SK-N-SH (cell line): ENCODE results near the gene PCDHA7. TPM values are rescaled to one million over a fixed set of nuclear protein-coding genes. Genes with fewer than 3 reads are reported as not detected.
A peak's percentile ranks its signal among the peaks of the same experiment; 100 is the strongest.

Experiments
- CTCF ChIA-PET: fragments of 300-600, 350-600 bp; formaldehyde crosslinking; extraction: SDS; loops from one replicate; lab custom pipeline; 2021; lab: Yijun Ruan, JAX
- POLR2A ChIA-PET: fragments of 350-600 bp; sonication (Branson Sonifier 250); formaldehyde crosslinking; extraction: SDS; loops from one replicate; lab custom pipeline; 2020; ENCODE audit warnings: antibody characterized with exemption, inconsistent platforms; lab: Yijun Ruan, JAX
- DNase-seq: peaks from one replicate; pipeline ENCODE4 v3.0.0; 2012
- H2AFZ ChIP-seq: fragments of 200-600 bp; sonication (generic); 2 replicates; pipeline ENCODE4 v1.8.1; 2016; ENCODE audit warnings: antibody characterized with exemption, mild to moderate bottlenecking, low read depth
- H3F3A ChIP-seq: fragments of 200-600 bp; sonication (generic); replicated peaks from 2 replicates; pipeline ENCODE3; 2016; ENCODE audit warnings: antibody characterized with exemption, mild to moderate bottlenecking; ENCODE audit not compliant: insufficient read depth
- H3K27ac ChIP-seq, 2 experiments: fragments of 200-500 bp in 1 of 2; fragments of 200-600 bp in 1 of 2; sonication (Bioruptor generic) in 1 of 2; sonication (generic), shearing (Covaris generic) in 1 of 2; 2 replicates each; pipeline versions ENCODE4 v1.5.1 to v1.6.1; 2014 to 2016; ENCODE audit warnings: low read depth in 2 of 2, inconsistent platforms in 1 of 2, low read length in 1 of 2, mild to moderate bottlenecking in 1 of 2, mixed read lengths in 1 of 2
- H3K27me3 ChIP-seq: fragments of 200-600 bp; sonication (generic), shearing (Covaris generic); 2 replicates; pipeline ENCODE4 v1.6.1; 2016; ENCODE audit warnings: mixed run types; ENCODE audit not compliant: insufficient read depth
- H3K36me3 ChIP-seq, 2 experiments: fragments of 200-500 bp in 1 of 2; fragments of 200-600 bp in 1 of 2; sonication (Bioruptor generic) in 1 of 2; sonication (generic) in 1 of 2; replicated peaks in 1 of 2; 2 replicates each; pipeline versions ENCODE3 to v1.5.1; 2014 to 2016; ENCODE audit warnings: low read length in 1 of 2, mild to moderate bottlenecking in 1 of 2; ENCODE audit not compliant: insufficient read depth in 2 of 2, control insufficient read depth in 1 of 2
- H3K4me1 ChIP-seq, 2 experiments: fragments of 200-500 bp in 1 of 2; fragments of 200-600 bp in 1 of 2; sonication (Bioruptor generic) in 1 of 2; sonication (generic), shearing (Covaris generic) in 1 of 2; 2 replicates each; pipeline versions ENCODE4 v1.5.1 to v1.6.1; 2014 to 2016; ENCODE audit warnings: low read depth in 1 of 2, low read length in 1 of 2, mixed run types in 1 of 2; ENCODE audit not compliant: insufficient read depth in 2 of 2, control insufficient read depth in 1 of 2
- H3K4me2 ChIP-seq: fragments of 200-600 bp; sonication (generic), shearing (Covaris generic); 2 replicates; pipeline ENCODE4 v1.6.1; 2017; ENCODE audit warnings: mixed run types
- H3K4me3 ChIP-seq, 2 experiments: fragments of 200-500 bp in 1 of 2; fragments of 200-600 bp in 1 of 2; sonication (Bioruptor generic) in 1 of 2; sonication (generic), shearing (Covaris generic) in 1 of 2; 2 replicates each; pipeline versions ENCODE4 v1.5.1 to v1.8.1; 2014 to 2016; ENCODE audit warnings: low read depth in 2 of 2, inconsistent platforms in 1 of 2, low read length in 1 of 2, mild to moderate bottlenecking in 1 of 2, mixed read lengths in 1 of 2, moderate library complexity in 1 of 2
- H3K79me2 ChIP-seq: fragments of 200-600 bp; sonication (generic); 2 replicates; pipeline ENCODE4 v1.8.1; 2017; ENCODE audit warnings: mild to moderate bottlenecking; ENCODE audit not compliant: insufficient read depth
- H3K9ac ChIP-seq: fragments of 200-600 bp; sonication (generic); 2 replicates; pipeline ENCODE4 v1.6.1; 2017; ENCODE audit warnings: mixed run types
- H3K9me2 ChIP-seq: fragments of 200-600 bp; sonication (generic); 2 replicates; pipeline ENCODE4 v1.6.1; 2017; ENCODE audit warnings: mixed run types
- H3K9me3 ChIP-seq: fragments of 200-600 bp; sonication (generic); 2 replicates; pipeline ENCODE4 v1.6.1; 2017; ENCODE audit warnings: mixed run types, mild to moderate bottlenecking, moderate library complexity
- H4K20me1 ChIP-seq: fragments of 200-600 bp; sonication (generic); 2 replicates; pipeline ENCODE4 v1.6.1; 2017; ENCODE audit warnings: mild to moderate bottlenecking, mixed run types; ENCODE audit not compliant: insufficient read depth
- CHD2 ChIP-seq: fragments of 150-350 bp; IDR thresholded peaks from 2 replicates; pipeline ENCODE4 v1.6.1; 2018; ENCODE audit warnings: low read length; ENCODE audit not compliant: partially characterized antibody
- EZH2phosphoT487 ChIP-seq: fragments of 200-600 bp; sonication (generic); IDR thresholded peaks from 2 replicates; pipeline ENCODE4 v1.6.1; 2017; ENCODE audit warnings: low read depth, mixed run types, mild to moderate bottlenecking, antibody characterized with exemption, moderate library complexity, borderline replicate concordance
- FOSL2 ChIP-seq: IDR thresholded peaks from 2 replicates; pipeline ENCODE4 v1.4.0; 2012; ENCODE audit warnings: low read depth, mild to moderate bottlenecking, moderate library complexity, borderline replicate concordance
- FOXJ3 ChIP-seq: sonication (generic); formaldehyde crosslinking; IDR thresholded peaks from 2 replicates; pipeline ENCODE4 v1.5.1; 2020; ENCODE audit warnings: mild to moderate bottlenecking, missing genetic modification reagents
- GABPA ChIP-seq: IDR thresholded peaks from 2 replicates; pipeline ENCODE4 v1.4.0; 2012; ENCODE audit warnings: low read depth, mild to moderate bottlenecking
- GATA2 ChIP-seq: sonication (generic); formaldehyde crosslinking; IDR thresholded peaks from 2 replicates; pipeline ENCODE4 v1.5.0; 2020; ENCODE audit warnings: mild to moderate bottlenecking, missing genetic modification reagents
- MEF2A ChIP-seq: IDR thresholded peaks from 2 replicates; pipeline ENCODE4 v1.4.0; 2012; ENCODE audit warnings: low read depth, borderline replicate concordance
- MXI1 ChIP-seq: IDR thresholded peaks from 2 replicates; pipeline ENCODE4 v1.6.1; 2012; ENCODE audit warnings: mild to moderate bottlenecking, low read depth, low read length, improper control_type of control experiment
- NFIC ChIP-seq: IDR thresholded peaks from 2 replicates; pipeline ENCODE4 v1.4.0; 2012; ENCODE audit warnings: borderline replicate concordance
- NRF1 ChIP-seq: IDR thresholded peaks from 2 replicates; pipeline ENCODE4 v1.6.1; 2012; ENCODE audit warnings: low read depth, mild to moderate bottlenecking, low read length
- POLR2AphosphoS5 ChIP-seq: IDR thresholded peaks from 2 replicates; pipeline ENCODE4 v1.6.1; 2012; ENCODE audit warnings: low read depth, low read length
- RFX5 ChIP-seq: IDR thresholded peaks from 2 replicates; pipeline ENCODE4 v1.6.1; 2012; ENCODE audit warnings: mild to moderate bottlenecking, improper control_type of control experiment, low read length
- SMC3 ChIP-seq: IDR thresholded peaks from 2 replicates; pipeline ENCODE4 v1.6.1; 2012; ENCODE audit warnings: low read depth, low read length, improper control_type of control experiment
- TEAD4 ChIP-seq: IDR thresholded peaks from 2 replicates; pipeline ENCODE4 v1.4.0; 2012; ENCODE audit warnings: mild to moderate bottlenecking, borderline replicate concordance; ENCODE audit not compliant: insufficient read depth
- WGBS: methylation state at CpG from one replicate; pipeline ENCODE4 v1.1.6; 2017; ENCODE audit warnings: low lambda C conversion rate; 5-methylcytosine and 5-hydroxymethylcytosine counted together
- polyA plus RNA-seq, 3 experiments: library from polyadenylated mRNA; depleted of rRNA; stranded (reverse); fragments of >200 nt; gene quantifications; 2 replicates each; pipeline ENCODE4 v1.2.3, GENCODE V29; 2012
- TF ChIP-seq, protein P1 (sequence below): IDR thresholded peaks from 2 replicates; pipeline ENCODE4 v1.4.0; 2012; ENCODE audit warnings: low read depth
- TF ChIP-seq, protein P2 (sequence below): IDR thresholded peaks from 2 replicates; pipeline ENCODE4 v1.4.0; 2012; ENCODE audit warnings: low read depth, borderline replicate concordance
- TF ChIP-seq, protein P3 (sequence below): IDR thresholded peaks from 2 replicates; pipeline ENCODE4 v1.6.1; 2012; ENCODE audit warnings: mild to moderate bottlenecking, low read depth, low read length, moderate library complexity
- TF ChIP-seq, protein P4 (sequence below): IDR thresholded peaks from 2 replicates; pipeline ENCODE4 v1.4.0; 2012; ENCODE audit warnings: low read depth, borderline replicate concordance

The PCDHA7 gene
- polyA plus RNA-seq, 1 of the 3 experiments (the other 2 are of a cell fraction), result 0.15 TPM

DNA sequence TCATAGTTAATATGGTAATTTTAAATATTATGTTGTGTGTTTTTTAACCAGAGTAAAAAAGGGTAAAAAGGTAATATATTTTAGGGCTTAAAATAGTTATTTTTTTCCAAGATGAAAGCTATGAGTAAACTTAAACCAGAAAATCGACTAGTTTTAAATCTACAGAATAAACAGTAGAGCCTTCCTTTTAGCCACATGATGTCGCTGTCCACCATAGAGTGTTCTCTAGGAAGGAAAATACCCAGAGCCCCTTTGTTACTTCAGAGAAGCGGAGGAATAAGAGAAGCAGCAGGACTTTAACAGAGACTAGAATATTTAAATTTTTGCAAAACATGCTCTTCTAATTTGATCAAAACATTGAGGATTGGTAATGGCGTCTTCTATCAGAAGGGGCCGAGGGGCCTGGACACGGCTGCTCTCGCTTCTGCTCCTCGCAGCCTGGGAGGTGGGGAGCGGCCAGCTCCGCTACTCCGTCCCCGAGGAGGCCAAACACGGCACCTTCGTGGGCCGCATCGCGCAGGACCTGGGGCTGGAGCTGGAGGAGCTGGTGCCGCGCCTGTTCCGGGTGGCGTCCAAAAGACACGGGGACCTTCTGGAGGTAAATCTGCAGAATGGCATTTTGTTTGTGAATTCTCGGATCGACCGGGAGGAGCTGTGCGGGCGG lies 39.3 kb upstream of the PCDHA7 start, which contains the start of gene PCDHA2:
PCDHA2 (plus strand) TSS at position 258 of the 664 bp plus-strand sequence.
- peaks cover 15% of the 10 kb centered on the region; the same call in 1 of the 2 replicates for H3K9me3 ChIP-seq
- H3K4me2 ChIP-seq, result no peak within 1 kb of the TSS
- H4K20me1 ChIP-seq, result no peaks in the 10 kb centered on the region
- H3K4me3 ChIP-seq, result peak within 1 kb of the TSS in 1 of 2 experiments; percentile 17; a peak in 1 of 4 replicates
- no peak within 1 kb of the TSS for H3K9ac ChIP-seq
- no peaks in the 10 kb centered on the region for H3K27me3 ChIP-seq
- no peak for DNase-seq
- H3F3A ChIP-seq, result no peaks in the 10 kb centered on the region
- H2AFZ ChIP-seq, result no peak within 1 kb of the TSS
- ChIA-PET CTCF (interaction anchor here (0.6 to 3.7 kb wide), 5 partner anchors 12 to 426 kb away, joined by 3 to 23 read pairs (median 3); partner anchors contain the start of genes PCDHA4, PCDHA5 and PCDHA8), POLR2A (no interaction called here)
- H3K9me2 ChIP-seq, result no peaks in the 10 kb centered on the region
- 76% methylated on average over 27 of the region's 27 CpGs for WGBS
- no peaks in the 10 kb centered on the region for H3K79me2 ChIP-seq
- no peaks in the 10 kb centered on the region for H3K4me1 ChIP-seq
- H3K27ac ChIP-seq, result no peak within 1 kb of the TSS
- no peaks in the 10 kb centered on the region for H3K36me3 ChIP-seq
- TF ChIP-seq, protein P1, sequence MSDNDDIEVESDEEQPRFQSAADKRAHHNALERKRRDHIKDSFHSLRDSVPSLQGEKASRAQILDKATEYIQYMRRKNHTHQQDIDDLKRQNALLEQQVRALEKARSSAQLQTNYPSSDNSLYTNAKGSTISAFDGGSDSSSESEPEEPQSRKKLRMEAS, result no peak
- TF ChIP-seq CHD2 (no peak), NFIC (no peak), FOXJ3 (CRISPR knock-in tag) (no peak), MEF2A (no peak), NRF1 (no peak), EZH2phosphoT487 (no peak), FOSL2 (no peak), GABPA (no peak), RFX5 (no peak), MXI1 (no peak), SMC3 (no peak), POLR2AphosphoS5 (no peak), TEAD4 (no peak), GATA2 (no peak)
- TF ChIP-seq, protein P2, sequence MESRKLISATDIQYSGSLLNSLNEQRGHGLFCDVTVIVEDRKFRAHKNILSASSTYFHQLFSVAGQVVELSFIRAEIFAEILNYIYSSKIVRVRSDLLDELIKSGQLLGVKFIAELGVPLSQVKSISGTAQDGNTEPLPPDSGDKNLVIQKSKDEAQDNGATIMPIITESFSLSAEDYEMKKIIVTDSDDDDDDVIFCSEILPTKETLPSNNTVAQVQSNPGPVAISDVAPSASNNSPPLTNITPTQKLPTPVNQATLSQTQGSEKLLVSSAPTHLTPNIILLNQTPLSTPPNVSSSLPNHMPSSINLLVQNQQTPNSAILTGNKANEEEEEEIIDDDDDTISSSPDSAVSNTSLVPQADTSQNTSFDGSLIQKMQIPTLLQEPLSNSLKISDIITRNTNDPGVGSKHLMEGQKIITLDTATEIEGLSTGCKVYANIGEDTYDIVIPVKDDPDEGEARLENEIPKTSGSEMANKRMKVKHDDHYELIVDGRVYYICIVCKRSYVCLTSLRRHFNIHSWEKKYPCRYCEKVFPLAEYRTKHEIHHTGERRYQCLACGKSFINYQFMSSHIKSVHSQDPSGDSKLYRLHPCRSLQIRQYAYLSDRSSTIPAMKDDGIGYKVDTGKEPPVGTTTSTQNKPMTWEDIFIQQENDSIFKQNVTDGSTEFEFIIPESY, result no peak
- TF ChIP-seq, protein P3, sequence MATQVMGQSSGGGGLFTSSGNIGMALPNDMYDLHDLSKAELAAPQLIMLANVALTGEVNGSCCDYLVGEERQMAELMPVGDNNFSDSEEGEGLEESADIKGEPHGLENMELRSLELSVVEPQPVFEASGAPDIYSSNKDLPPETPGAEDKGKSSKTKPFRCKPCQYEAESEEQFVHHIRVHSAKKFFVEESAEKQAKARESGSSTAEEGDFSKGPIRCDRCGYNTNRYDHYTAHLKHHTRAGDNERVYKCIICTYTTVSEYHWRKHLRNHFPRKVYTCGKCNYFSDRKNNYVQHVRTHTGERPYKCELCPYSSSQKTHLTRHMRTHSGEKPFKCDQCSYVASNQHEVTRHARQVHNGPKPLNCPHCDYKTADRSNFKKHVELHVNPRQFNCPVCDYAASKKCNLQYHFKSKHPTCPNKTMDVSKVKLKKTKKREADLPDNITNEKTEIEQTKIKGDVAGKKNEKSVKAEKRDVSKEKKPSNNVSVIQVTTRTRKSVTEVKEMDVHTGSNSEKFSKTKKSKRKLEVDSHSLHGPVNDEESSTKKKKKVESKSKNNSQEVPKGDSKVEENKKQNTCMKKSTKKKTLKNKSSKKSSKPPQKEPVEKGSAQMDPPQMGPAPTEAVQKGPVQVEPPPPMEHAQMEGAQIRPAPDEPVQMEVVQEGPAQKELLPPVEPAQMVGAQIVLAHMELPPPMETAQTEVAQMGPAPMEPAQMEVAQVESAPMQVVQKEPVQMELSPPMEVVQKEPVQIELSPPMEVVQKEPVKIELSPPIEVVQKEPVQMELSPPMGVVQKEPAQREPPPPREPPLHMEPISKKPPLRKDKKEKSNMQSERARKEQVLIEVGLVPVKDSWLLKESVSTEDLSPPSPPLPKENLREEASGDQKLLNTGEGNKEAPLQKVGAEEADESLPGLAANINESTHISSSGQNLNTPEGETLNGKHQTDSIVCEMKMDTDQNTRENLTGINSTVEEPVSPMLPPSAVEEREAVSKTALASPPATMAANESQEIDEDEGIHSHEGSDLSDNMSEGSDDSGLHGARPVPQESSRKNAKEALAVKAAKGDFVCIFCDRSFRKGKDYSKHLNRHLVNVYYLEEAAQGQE, result no peak
- TF ChIP-seq, protein P4, sequence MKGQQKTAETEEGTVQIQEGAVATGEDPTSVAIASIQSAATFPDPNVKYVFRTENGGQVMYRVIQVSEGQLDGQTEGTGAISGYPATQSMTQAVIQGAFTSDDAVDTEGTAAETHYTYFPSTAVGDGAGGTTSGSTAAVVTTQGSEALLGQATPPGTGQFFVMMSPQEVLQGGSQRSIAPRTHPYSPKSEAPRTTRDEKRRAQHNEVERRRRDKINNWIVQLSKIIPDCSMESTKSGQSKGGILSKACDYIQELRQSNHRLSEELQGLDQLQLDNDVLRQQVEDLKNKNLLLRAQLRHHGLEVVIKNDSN, result no peak
- TF ChIP-seq, all 33 proteins: peak for 0
